Skeletal muscle satellite cell (primary cell): Measurements from ENCODE around the gene PANK4.

Experiments used
- H3K27me3 ChIP-seq: 2 replicates; pipeline ENCODE4 v1.7.0; 2013; ENCODE audit warnings: low read length; ENCODE audit not compliant: control insufficient read depth, insufficient read depth
- H3K36me3 ChIP-seq: 2 replicates; pipeline ENCODE4 v1.7.0; 2013; ENCODE audit warnings: mild to moderate bottlenecking, control low read depth, low read length; ENCODE audit not compliant: insufficient read depth
- H3K4me1 ChIP-seq: 2 replicates; pipeline ENCODE4 v1.7.0; 2013; ENCODE audit warnings: low read length; ENCODE audit not compliant: control insufficient read depth, insufficient read depth
- H3K4me2 ChIP-seq: 2 replicates; pipeline ENCODE4 v1.7.0; 2013; ENCODE audit warnings: mild to moderate bottlenecking, low read length
- H3K4me3 ChIP-seq: 2 replicates; pipeline ENCODE4 v1.7.0; 2013; ENCODE audit warnings: low read length
- H3K9ac ChIP-seq: 2 replicates; pipeline ENCODE4 v1.7.0; 2013; ENCODE audit warnings: mild to moderate bottlenecking, low read depth, low read length, moderate library complexity
- H3K9me3 ChIP-seq: replicated peaks from 2 replicates; pipeline ENCODE4 v1.7.0; 2013; ENCODE audit warnings: mild to moderate bottlenecking, control low read depth, low read length

The PANK4 gene

DNA sequence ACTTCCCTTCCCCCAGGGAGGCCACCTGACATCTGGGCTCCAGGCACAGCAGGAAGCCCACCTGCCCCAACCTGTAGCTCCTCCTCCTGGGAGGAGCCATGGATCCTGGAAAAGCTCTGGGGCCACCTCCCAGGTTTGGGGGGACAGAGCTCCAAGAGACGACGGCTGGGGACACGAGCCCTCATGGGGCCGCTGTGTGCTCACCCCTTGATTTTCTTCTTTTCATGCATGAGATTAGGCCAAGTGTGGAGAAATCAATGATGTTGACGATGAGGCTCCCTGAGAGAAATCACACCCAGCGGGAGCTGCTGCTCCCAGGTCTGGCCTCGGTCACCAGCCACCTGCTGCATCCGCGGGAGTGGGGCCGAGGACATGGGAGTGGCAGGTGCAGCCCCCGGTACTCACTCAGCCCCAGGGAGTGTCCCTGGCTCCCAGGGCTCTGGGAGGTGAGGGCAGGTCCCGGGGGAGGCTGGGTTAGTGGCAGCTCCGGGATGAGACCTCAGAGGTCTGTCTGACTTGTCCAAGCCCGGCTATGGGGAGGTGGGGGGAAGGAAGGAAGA lies 38.5 kb upstream of the PANK4 start:
- H3K9me3 ChIP-seq, result no peaks in the 10 kb centered on the region

DNA sequence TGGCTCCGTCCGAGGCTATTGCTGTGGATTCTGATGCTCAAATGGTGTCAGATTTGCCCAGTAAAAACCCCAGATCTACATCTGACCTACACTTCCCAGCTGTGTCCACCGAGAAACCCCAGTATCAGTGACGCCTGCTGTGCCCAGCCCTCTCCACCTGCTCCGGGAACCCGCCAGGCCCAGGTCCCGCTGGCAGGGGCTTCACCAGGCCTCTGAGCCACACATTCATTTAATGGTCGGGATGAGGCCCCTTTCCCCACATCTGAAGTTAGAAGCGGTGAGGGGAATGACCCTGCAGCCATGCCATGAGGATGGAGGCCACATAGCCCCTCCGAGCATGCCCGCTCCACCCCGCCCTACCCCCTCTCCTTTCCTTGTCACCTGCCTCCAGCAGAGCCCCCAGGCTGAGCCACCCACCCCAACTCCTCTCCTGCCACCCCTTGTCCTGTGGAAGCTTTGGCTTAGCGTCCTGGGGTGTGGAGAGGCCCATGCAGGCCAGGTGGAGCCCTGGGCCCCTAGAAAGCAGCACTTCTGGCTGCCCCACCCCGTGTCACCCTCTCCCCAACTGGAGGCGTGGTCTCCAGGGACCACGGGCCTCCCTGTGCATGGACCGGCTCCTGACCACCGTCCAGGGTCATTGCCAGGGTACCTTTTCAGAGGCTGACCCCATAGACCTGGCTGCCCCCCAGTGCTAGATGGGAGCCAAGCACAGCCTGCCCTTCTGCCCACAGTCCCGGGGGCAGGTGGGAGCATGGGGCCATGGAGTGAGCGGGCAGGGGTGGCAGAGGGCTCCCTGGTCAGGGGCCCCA lies 37.8 kb upstream of the PANK4 start:
- Histone ChIP-seq H3K4me2 (no peak overlapping the region), H3K4me1 (no peaks in the 10 kb centered on the region), H3K27me3 (peaks cover 23% of the 10 kb centered on the region), H3K36me3 (no peaks in the 10 kb centered on the region), H3K9ac (no peak overlapping the region), H3K9me3 (no peaks in the 10 kb centered on the region), H3K4me3 (no peak overlapping the region)

More for the DNA sequence above, 38.5 kb upstream of the PANK4 start:
- Histone ChIP-seq H3K9ac (no peak overlapping the region), H3K36me3 (no peaks in the 10 kb centered on the region), H3K4me3 (no peak overlapping the region), H3K27me3 (peaks cover 23% of the 10 kb centered on the region), H3K4me1 (no peaks in the 10 kb centered on the region), H3K4me2 (no peak overlapping the region)

GRCh38 chr1:2563205-2563604 lies 36.8 kb upstream of the PANK4 start:
- Histone ChIP-seq H3K4me3 (no peak overlapping the region), H3K4me2 (no peak overlapping the region), H3K9me3 (no peaks in the 10 kb centered on the region), H3K36me3 (no peaks in the 10 kb centered on the region), H3K9ac (no peak overlapping the region), H3K27me3 (peaks cover 20% of the 10 kb centered on the region), H3K4me1 (no peaks in the 10 kb centered on the region)

DNA sequence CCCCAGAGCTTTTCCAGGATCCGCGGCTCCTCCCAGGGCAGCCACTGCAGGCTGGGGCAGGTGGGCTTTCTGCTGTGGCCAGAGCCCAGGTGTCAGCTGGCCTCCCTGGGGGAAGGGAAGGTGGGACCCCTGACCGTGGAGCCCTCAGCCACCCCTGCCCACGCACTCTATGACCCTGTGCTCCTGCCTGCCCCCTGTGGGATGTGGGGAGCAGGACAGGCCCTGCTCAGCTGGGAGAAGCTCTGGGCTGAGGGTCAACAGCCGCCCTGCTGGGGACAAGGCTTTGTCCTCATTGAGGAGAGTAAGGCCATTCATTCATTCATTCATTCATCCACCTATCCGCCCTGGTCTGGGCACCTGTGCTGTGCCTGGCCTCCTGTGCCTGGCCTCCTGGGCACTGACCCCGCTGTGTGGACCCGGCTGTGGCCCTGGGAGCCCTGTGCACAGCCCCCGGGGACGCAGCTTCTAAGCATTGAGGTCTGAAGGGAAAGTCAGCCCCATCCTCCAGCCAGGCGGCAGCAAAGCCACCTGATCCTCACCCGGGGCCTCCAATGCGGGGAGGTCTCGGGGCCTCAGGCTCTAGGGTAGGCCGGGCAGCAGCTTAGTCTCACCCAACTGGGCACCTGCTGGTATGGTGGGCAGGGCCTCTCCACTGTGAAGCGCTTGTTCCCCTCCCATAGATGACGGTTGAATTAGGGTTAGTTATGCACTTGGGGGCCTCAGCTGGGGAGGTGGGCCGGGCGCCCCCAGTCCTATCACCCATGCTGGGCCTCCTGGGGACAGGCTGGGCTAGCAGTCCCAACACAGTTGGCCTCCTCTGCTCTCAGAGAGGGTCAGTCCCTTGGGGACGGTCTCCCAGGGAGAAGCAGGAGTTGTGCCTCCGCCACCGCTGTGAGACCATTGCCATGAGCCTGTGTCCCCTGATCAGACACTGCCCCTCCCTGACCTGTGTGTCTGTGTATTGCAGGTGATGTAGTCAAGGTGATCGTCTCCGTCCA lies 35.8 kb upstream of the PANK4 start:
- Histone ChIP-seq H3K4me1 (peaks cover 1% of the 10 kb centered on the region), H3K9me3 (no peaks in the 10 kb centered on the region), H3K36me3 (no peaks in the 10 kb centered on the region), H3K27me3 (peaks cover 20% of the 10 kb centered on the region), H3K4me2 (no peak overlapping the region), H3K4me3 (no peak overlapping the region), H3K9ac (no peak overlapping the region)

DNA sequence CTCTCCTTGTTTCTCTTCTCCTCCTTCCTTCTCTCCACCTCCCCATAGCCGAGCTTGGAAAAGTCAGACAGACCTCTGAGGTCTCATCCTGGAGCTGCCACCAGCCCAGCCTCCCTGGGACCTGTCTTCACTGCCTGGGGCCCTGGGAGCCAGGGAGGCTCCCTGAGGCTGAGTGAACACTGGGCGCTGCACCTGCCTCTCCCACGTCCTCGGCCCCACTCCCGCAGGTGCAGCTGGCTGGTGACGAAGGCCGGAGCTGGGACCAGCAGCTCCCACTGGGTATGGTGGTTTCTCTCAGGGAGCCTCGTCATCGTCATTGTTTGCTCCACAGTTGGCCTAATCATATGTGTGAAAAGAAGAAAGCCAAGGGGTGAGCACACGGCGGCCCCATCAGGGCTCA lies 35.0 kb upstream of the PANK4 start:
- H3K4me3 ChIP-seq, result no peak overlapping the region
- peaks cover 7% of the 10 kb centered on the region for H3K4me1 ChIP-seq
- no peak overlapping the region for H3K4me2 ChIP-seq
- no peaks in the 10 kb centered on the region for H3K36me3 ChIP-seq
- H3K27me3 ChIP-seq, result peaks cover 19% of the 10 kb centered on the region
- no peak overlapping the region for H3K9ac ChIP-seq
- no peaks in the 10 kb centered on the region for H3K9me3 ChIP-seq

GRCh38 chr1:2560299-2561073 lies 34.1 kb upstream of the PANK4 start:
- Histone ChIP-seq H3K36me3 (no peaks in the 10 kb centered on the region), H3K9me3 (no peaks in the 10 kb centered on the region)

GRCh38 chr1:2559509-2560298 lies 33.3 kb upstream of the PANK4 start:
- H3K27me3 ChIP-seq, result peaks cover 4% of the 10 kb centered on the region
- no peak overlapping the region for H3K4me2 ChIP-seq
- no peak overlapping the region for H3K4me3 ChIP-seq
- H3K4me1 ChIP-seq, result peaks cover 17% of the 10 kb centered on the region
- no peaks in the 10 kb centered on the region for H3K36me3 ChIP-seq
- H3K9ac ChIP-seq, result no peak overlapping the region
- H3K9me3 ChIP-seq, result no peaks in the 10 kb centered on the region

More at GRCh38 chr1:2560299-2561073, 34.1 kb upstream of the PANK4 start:
- no peak overlapping the region for H3K4me2 ChIP-seq
- H3K27me3 ChIP-seq, result peaks cover 12% of the 10 kb centered on the region
- no peak overlapping the region for H3K9ac ChIP-seq
- no peak overlapping the region for H3K4me3 ChIP-seq
- peaks cover 16% of the 10 kb centered on the region for H3K4me1 ChIP-seq

DNA sequence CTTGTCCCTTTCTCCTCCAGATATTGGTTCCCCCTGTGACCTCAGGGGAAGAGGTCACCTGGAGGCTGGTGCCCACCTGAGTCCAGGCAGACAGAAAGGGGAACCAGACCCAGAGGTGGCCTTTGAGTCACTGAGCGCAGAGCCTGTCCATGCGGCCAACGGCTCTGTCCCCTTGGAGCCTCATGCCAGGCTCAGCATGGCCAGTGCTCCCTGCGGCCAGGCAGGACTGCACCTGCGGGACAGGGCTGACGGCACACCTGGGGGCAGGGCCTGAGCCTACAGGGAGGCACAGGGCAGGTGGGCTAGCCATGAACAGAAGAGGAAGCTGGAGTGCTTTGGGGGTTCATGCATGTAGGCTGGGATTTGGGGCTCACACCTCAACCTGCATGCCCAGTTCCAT lies 32.5 kb upstream of the PANK4 start:
- no peaks in the 10 kb centered on the region for H3K9me3 ChIP-seq
- peaks cover 17% of the 10 kb centered on the region for H3K4me1 ChIP-seq
- H3K4me3 ChIP-seq, result no peak overlapping the region
- no peaks in the 10 kb centered on the region for H3K27me3 ChIP-seq
- no peak overlapping the region for H3K4me2 ChIP-seq
- H3K9ac ChIP-seq, result no peak overlapping the region
- no peaks in the 10 kb centered on the region for H3K36me3 ChIP-seq

- Histone ChIP-seq H3K36me3 (no peaks in the 10 kb centered on the region), H3K9ac (no peak overlapping the region), H3K4me2 (no peak overlapping the region), H3K9me3 (no peaks in the 10 kb centered on the region), H3K27me3 (no peaks in the 10 kb centered on the region), H3K4me1 (peaks cover 17% of the 10 kb centered on the region), H3K4me3 (no peak overlapping the region)
Observed at GRCh38 chr1:2558420-2558819, 32.0 kb upstream of the PANK4 start.
